ENCODE data around the gene ZNF865. TPM values are rescaled to one million over a fixed set of nuclear protein-coding genes. Genes with fewer than 3 reads are reported as not detected.

ZNF865 gene
- polyA plus RNA-seq, 1 donor from 2014 or later = 1.7 TPM

- Histone ChIP-seq H4K20me1 (ENCODE audit: insufficient read depth) (peaks cover 42% of the 10 kb centered on the region), H3K9me3 (ENCODE audit: low read length) (no peaks in the 10 kb centered on the region), H3F3A (ENCODE audit: insufficient read depth, low read length, poor library complexity, severe bottlenecking) (no peaks in the 10 kb centered on the region), H3K9ac (ENCODE audit: low read length) (no peak overlapping the region), H3K27ac (ENCODE audit: low read length) (no peak overlapping the region), H3K36me3 (ENCODE audit: insufficient read depth, low read length) (no peaks in the 10 kb centered on the region), H3K9me2 (ENCODE audit: insufficient read depth, low read length) (no peaks in the 10 kb centered on the region), H3K4me2 (ENCODE audit: low read length) (no peak overlapping the region), H3K79me2 (replicated peaks; ENCODE audit: insufficient read depth, low read length) (peaks cover 43% of the 10 kb centered on the region), H2AFZ (ENCODE audit: low read depth, low read length) (no peak overlapping the region), H3K27me3 (ENCODE audit: insufficient read depth, low read depth, low read length) (no peaks in the 10 kb centered on the region), H3K4me3 (ENCODE audit: low read length) (no peak overlapping the region)
- TF ChIP-seq RAD21 (conservative IDR thresholded peaks at IDR 0.05) (no peak), MXI1 (conservative IDR thresholded peaks at IDR 0.05; ENCODE audit: poor library complexity, severe bottlenecking) (no peak), TAF1 (IDR thresholded peaks at IDR 0.05; ENCODE audit: low read depth) (no peak), POLR2AphosphoS5 (IDR thresholded peaks at IDR 0.05) (no peak), SMC3 (conservative IDR thresholded peaks at IDR 0.05; ENCODE audit: poor library complexity) (no peak), EZH2 (IDR thresholded peaks at IDR 0.05; ENCODE audit: borderline replicate concordance, insufficient read depth, low read length, poor library complexity, severe bottlenecking) (no peak), EP300 (conservative IDR thresholded peaks at IDR 0.05; ENCODE audit: poor library complexity, severe bottlenecking) (no peak)
- TF ChIP-seq, protein P1, sequence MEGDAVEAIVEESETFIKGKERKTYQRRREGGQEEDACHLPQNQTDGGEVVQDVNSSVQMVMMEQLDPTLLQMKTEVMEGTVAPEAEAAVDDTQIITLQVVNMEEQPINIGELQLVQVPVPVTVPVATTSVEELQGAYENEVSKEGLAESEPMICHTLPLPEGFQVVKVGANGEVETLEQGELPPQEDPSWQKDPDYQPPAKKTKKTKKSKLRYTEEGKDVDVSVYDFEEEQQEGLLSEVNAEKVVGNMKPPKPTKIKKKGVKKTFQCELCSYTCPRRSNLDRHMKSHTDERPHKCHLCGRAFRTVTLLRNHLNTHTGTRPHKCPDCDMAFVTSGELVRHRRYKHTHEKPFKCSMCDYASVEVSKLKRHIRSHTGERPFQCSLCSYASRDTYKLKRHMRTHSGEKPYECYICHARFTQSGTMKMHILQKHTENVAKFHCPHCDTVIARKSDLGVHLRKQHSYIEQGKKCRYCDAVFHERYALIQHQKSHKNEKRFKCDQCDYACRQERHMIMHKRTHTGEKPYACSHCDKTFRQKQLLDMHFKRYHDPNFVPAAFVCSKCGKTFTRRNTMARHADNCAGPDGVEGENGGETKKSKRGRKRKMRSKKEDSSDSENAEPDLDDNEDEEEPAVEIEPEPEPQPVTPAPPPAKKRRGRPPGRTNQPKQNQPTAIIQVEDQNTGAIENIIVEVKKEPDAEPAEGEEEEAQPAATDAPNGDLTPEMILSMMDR (IDR thresholded peaks at IDR 0.05; ENCODE audit: poor library complexity, severe bottlenecking) = no peak
- TF ChIP-seq, protein P2, sequence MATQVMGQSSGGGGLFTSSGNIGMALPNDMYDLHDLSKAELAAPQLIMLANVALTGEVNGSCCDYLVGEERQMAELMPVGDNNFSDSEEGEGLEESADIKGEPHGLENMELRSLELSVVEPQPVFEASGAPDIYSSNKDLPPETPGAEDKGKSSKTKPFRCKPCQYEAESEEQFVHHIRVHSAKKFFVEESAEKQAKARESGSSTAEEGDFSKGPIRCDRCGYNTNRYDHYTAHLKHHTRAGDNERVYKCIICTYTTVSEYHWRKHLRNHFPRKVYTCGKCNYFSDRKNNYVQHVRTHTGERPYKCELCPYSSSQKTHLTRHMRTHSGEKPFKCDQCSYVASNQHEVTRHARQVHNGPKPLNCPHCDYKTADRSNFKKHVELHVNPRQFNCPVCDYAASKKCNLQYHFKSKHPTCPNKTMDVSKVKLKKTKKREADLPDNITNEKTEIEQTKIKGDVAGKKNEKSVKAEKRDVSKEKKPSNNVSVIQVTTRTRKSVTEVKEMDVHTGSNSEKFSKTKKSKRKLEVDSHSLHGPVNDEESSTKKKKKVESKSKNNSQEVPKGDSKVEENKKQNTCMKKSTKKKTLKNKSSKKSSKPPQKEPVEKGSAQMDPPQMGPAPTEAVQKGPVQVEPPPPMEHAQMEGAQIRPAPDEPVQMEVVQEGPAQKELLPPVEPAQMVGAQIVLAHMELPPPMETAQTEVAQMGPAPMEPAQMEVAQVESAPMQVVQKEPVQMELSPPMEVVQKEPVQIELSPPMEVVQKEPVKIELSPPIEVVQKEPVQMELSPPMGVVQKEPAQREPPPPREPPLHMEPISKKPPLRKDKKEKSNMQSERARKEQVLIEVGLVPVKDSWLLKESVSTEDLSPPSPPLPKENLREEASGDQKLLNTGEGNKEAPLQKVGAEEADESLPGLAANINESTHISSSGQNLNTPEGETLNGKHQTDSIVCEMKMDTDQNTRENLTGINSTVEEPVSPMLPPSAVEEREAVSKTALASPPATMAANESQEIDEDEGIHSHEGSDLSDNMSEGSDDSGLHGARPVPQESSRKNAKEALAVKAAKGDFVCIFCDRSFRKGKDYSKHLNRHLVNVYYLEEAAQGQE (IDR thresholded peaks at IDR 0.05; ENCODE audit: borderline replicate concordance) = no peak
Measured at GRCh38 chr19:55660404-55660803, 55.0 kb downstream of the ZNF865 start.

DNA sequence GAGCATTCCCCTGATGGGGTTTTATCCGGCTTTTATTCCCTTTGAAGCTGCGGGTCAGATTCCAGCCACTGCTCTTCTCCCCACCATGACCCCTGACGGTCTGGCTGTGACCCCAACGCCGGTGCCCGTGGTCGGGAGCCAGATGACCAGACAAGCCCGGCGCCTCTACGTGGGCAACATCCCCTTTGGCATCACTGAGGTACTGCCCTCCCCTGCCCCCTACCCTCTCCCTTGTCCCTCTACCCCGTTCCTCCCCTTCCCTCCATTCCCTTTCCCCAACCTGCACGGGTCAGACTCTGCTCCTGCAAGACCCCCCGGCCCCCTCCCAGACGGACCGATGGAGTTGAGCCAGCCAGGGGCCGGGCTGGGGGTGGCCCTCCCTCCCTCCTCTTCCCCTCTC lies 55.5 kb downstream of the ZNF865 start:
- TF ChIP-seq SMC3 (conservative IDR thresholded peaks at IDR 0.05; ENCODE audit: poor library complexity) (no peak), MXI1 (conservative IDR thresholded peaks at IDR 0.05; ENCODE audit: poor library complexity, severe bottlenecking) (no peak), RAD21 (conservative IDR thresholded peaks at IDR 0.05) (no peak), EZH2 (IDR thresholded peaks at IDR 0.05; ENCODE audit: borderline replicate concordance, insufficient read depth, low read length, poor library complexity, severe bottlenecking) (no peak), POLR2AphosphoS5 (IDR thresholded peaks at IDR 0.05) (no peak), TAF1 (IDR thresholded peaks at IDR 0.05; ENCODE audit: low read depth) (no peak), EP300 (conservative IDR thresholded peaks at IDR 0.05; ENCODE audit: poor library complexity, severe bottlenecking) (no peak)
- TF ChIP-seq, protein P2 (IDR thresholded peaks at IDR 0.05; ENCODE audit: borderline replicate concordance) = no peak
- TF ChIP-seq, protein P1 (IDR thresholded peaks at IDR 0.05; ENCODE audit: poor library complexity, severe bottlenecking) = no peak
- no peaks in the 10 kb centered on the region for H3K9me3 ChIP-seq (ENCODE audit: low read length)
- H3F3A ChIP-seq (ENCODE audit: insufficient read depth, low read length, poor library complexity, severe bottlenecking) = no peaks in the 10 kb centered on the region
- H3K79me2 ChIP-seq (replicated peaks; ENCODE audit: insufficient read depth, low read length) = peaks cover 37% of the 10 kb centered on the region
- H3K4me2 ChIP-seq (ENCODE audit: low read length) = no peak overlapping the region
- no peaks in the 10 kb centered on the region for H3K36me3 ChIP-seq (ENCODE audit: insufficient read depth, low read length)
- H3K9ac ChIP-seq (ENCODE audit: low read length) = no peak overlapping the region
- H4K20me1 ChIP-seq (ENCODE audit: insufficient read depth) = peaks cover 37% of the 10 kb centered on the region
- no peak overlapping the region for H3K27ac ChIP-seq (ENCODE audit: low read length)
- no peaks in the 10 kb centered on the region for H3K27me3 ChIP-seq (ENCODE audit: insufficient read depth, low read depth, low read length)
- H3K4me3 ChIP-seq (ENCODE audit: low read length) = no peak overlapping the region
- H3K9me2 ChIP-seq (ENCODE audit: insufficient read depth, low read length) = no peaks in the 10 kb centered on the region
- no peak overlapping the region for H2AFZ ChIP-seq (ENCODE audit: low read depth, low read length)
